Karpas-422 (cell line): Measurements from ENCODE around the gene TUBB3. TPM values are rescaled to one million over a fixed set of nuclear protein-coding genes. Genes with fewer than 3 reads are reported as not detected.

Experiments
- DNase-seq: peaks from one replicate; pipeline ENCODE4 v3.0.0-alpha.2; 2015
- H2AFZ ChIP-seq: fragments of 200-600 bp; sonication (generic); 2 replicates; pipeline ENCODE4 v1.6.1; 2014; ENCODE audit warnings: antibody characterized with exemption, low read length, mixed read lengths
- H3K27ac ChIP-seq: fragments of 200-600 bp; sonication (generic); 2 replicates; pipeline ENCODE4 v1.5.1; 2014; ENCODE audit warnings: mild to moderate bottlenecking, low read length, moderate library complexity
- H3K27me3 ChIP-seq: fragments of 200-600 bp; sonication (generic); 2 replicates; pipeline ENCODE4 v1.6.1; 2014; ENCODE audit warnings: low read length, mixed read lengths
- H3K36me3 ChIP-seq: fragments of 200-600 bp; sonication (generic); 2 replicates; pipeline ENCODE4 v1.6.1; 2014; ENCODE audit warnings: low read length, mixed read lengths; ENCODE audit not compliant: insufficient read depth
- H3K4me1 ChIP-seq: fragments of 200-600 bp; sonication (generic); 2 replicates; pipeline ENCODE4 v1.6.1; 2014; ENCODE audit warnings: mild to moderate bottlenecking, low read length, mixed read lengths
- H3K4me2 ChIP-seq: fragments of 200-600 bp; sonication (generic); 2 replicates; pipeline ENCODE4 v1.6.1; 2014; ENCODE audit warnings: low read length, low read depth, mild to moderate bottlenecking; ENCODE audit not compliant: poor library complexity, severe bottlenecking
- H3K4me3 ChIP-seq: fragments of 200-600 bp; sonication (generic); 2 replicates; pipeline ENCODE4 v1.5.1; 2014; ENCODE audit warnings: mild to moderate bottlenecking, antibody characterized with exemption, low read length, mixed read lengths
- H3K79me2 ChIP-seq: fragments of 200-600 bp; sonication (generic); 2 replicates; pipeline ENCODE4 v1.6.1; 2014; ENCODE audit warnings: mild to moderate bottlenecking, low read length, mixed read lengths
- H3K9ac ChIP-seq: fragments of 200-600 bp; sonication (generic); 2 replicates; pipeline ENCODE4 v1.6.0; 2014; ENCODE audit warnings: low read length
- H3K9me2 ChIP-seq: fragments of 200-600 bp; sonication (generic), shearing (Covaris generic); replicated peaks from 2 replicates; pipeline ENCODE4 v1.6.0; 2014; ENCODE audit warnings: mild to moderate bottlenecking, low read length, moderate library complexity; ENCODE audit not compliant: insufficient read depth
- H3K9me3 ChIP-seq: fragments of 300-700, 200-600 bp; sonication (generic); 2 replicates; pipeline ENCODE4 v1.6.1; 2014; ENCODE audit warnings: low read length, mixed read lengths
- H4K20me1 ChIP-seq: fragments of 200-600 bp; sonication (generic); 2 replicates; pipeline ENCODE4 v1.6.1; 2014; ENCODE audit warnings: mild to moderate bottlenecking, antibody characterized with exemption, low read length, low read depth; ENCODE audit not compliant: insufficient read depth
- total RNA-seq: library from RNA; depleted of rRNA; stranded (reverse); fragments of >200 nt; shearing (Covaris generic); gene quantifications from 2 replicates; pipeline ENCODE4 v1.2.3, GENCODE V29; 2014; ENCODE audit warnings: low replicate concordance

The TUBB3 gene
- total RNA-seq, 1 experiment from 2014 or later = 210 TPM

DNA sequence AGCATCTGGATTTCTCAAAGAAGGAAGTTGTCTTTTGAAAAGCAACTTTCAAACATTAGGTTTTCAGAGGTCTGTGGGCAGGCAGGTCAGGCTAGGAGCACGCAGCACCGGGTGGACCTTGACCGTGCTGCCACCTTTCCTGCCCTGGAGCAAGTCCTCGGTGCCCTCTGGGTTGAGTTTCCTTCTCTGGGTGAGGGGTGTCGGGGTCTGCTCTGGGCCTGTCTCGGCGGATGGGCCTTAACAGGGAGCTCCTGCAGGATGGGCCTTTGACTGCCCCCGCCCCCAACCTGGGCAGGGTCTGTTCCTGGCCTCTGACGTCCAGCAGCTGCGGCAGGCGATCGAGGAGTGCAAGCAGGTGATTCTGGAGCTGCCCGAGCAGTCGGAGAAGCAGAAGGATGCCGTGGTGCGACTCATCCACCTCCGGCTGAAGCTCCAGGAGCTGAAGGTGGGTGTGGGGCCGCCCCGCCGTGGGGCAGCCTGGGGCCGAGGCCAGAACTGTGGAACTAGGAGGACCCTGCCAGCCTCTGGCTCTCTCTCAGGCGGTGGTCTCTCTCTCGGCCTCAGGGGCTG lies 34.2 kb downstream of the TUBB3 start:
- H3K4me3 ChIP-seq = no peak overlapping the region
- H3K27me3 ChIP-seq = no peaks in the 10 kb centered on the region
- peak overlapping the region; percentile 33 for H3K4me2 ChIP-seq
- H3K4me1 ChIP-seq = peaks cover 54% of the 10 kb centered on the region
- peaks cover 28% of the 10 kb centered on the region; the same call in 1 of the 2 replicates for H4K20me1 ChIP-seq
- no peaks in the 10 kb centered on the region for H3K9me2 ChIP-seq
- peak overlapping the region; percentile 95 for H3K27ac ChIP-seq
- peaks cover 47% of the 10 kb centered on the region for H3K79me2 ChIP-seq
- no peak for DNase-seq
- H2AFZ ChIP-seq = no peak overlapping the region
- H3K36me3 ChIP-seq = peaks cover 46% of the 10 kb centered on the region
- H3K9ac ChIP-seq = peak overlapping the region; percentile 56
- H3K9me3 ChIP-seq = no peaks in the 10 kb centered on the region

GRCh38 chr16:89958068-89958467 lies 34.9 kb downstream of the TUBB3 start:
- no peak overlapping the region for H2AFZ ChIP-seq
- no peak overlapping the region for H3K9ac ChIP-seq
- no peaks in the 10 kb centered on the region for H3K9me3 ChIP-seq
- peaks cover 31% of the 10 kb centered on the region; the same call in 1 of the 2 replicates for H4K20me1 ChIP-seq
- no peaks in the 10 kb centered on the region for H3K27me3 ChIP-seq
- peak overlapping the region; percentile 95 for H3K27ac ChIP-seq
- peaks cover 47% of the 10 kb centered on the region for H3K4me1 ChIP-seq
- H3K9me2 ChIP-seq = no peaks in the 10 kb centered on the region
- peak; percentile 82 for DNase-seq
- no peak overlapping the region for H3K4me3 ChIP-seq
- H3K4me2 ChIP-seq = no peak overlapping the region
- H3K36me3 ChIP-seq = peaks cover 46% of the 10 kb centered on the region
- H3K79me2 ChIP-seq = peaks cover 40% of the 10 kb centered on the region

GRCh38 chr16:89958596-89958995 lies 35.5 kb downstream of the TUBB3 start:
- Histone ChIP-seq H2AFZ (no peak overlapping the region), H3K9ac (no peak overlapping the region), H3K4me1 (peaks cover 41% of the 10 kb centered on the region), H3K27me3 (no peaks in the 10 kb centered on the region), H3K4me3 (no peak overlapping the region), H3K27ac (peak overlapping the region; percentile 95; the same call in 1 of the 2 replicates), H3K9me2 (no peaks in the 10 kb centered on the region), H3K36me3 (peaks cover 46% of the 10 kb centered on the region), H4K20me1 (peaks cover 32% of the 10 kb centered on the region; the same call in 1 of the 2 replicates), H3K9me3 (no peaks in the 10 kb centered on the region), H3K4me2 (no peak overlapping the region), H3K79me2 (peaks cover 35% of the 10 kb centered on the region)
- DNase-seq = no peak

DNA sequence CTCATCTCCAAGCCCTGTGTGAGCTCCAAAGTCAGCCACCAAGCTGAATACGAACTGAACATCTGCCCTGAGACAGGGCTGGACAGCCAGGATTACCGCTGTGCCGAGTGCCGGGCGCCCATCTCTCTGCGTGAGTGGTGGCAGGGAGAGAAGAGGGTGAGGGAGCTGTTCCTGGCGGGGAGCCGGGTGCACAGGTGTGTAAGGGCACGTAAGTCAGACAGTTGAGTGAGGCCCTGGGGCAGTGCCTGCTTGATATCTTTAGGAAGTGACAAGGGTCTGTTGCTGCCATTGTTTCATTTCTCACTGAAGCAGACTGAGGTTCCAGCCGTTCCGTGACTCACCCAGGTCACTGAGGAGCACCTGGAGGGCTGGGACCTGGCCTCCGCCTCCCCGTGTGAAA lies 37.8 kb downstream of the TUBB3 start:
- Histone ChIP-seq H3K9ac (no peak overlapping the region), H3K4me3 (no peak overlapping the region), H3K27ac (no peak overlapping the region), H3K9me2 (no peaks in the 10 kb centered on the region), H3K9me3 (no peaks in the 10 kb centered on the region), H3K79me2 (peaks cover 22% of the 10 kb centered on the region), H3K4me2 (no peak overlapping the region), H4K20me1 (peaks cover 32% of the 10 kb centered on the region; the same call in 1 of the 2 replicates), H3K36me3 (peaks cover 39% of the 10 kb centered on the region), H3K4me1 (peaks cover 18% of the 10 kb centered on the region), H3K27me3 (no peaks in the 10 kb centered on the region), H2AFZ (no peak overlapping the region)
- DNase-seq = no peak

- H3K9me2 ChIP-seq = no peaks in the 10 kb centered on the region
- no peaks in the 10 kb centered on the region for H3K9me3 ChIP-seq
- no peaks in the 10 kb centered on the region for H3K27me3 ChIP-seq
- no peak overlapping the region for H3K27ac ChIP-seq
- no peak for DNase-seq
- peaks cover 37% of the 10 kb centered on the region for H3K36me3 ChIP-seq
- H3K4me1 ChIP-seq = peaks cover 8% of the 10 kb centered on the region
- peaks cover 21% of the 10 kb centered on the region for H3K79me2 ChIP-seq
- peaks cover 32% of the 10 kb centered on the region; the same call in 1 of the 2 replicates for H4K20me1 ChIP-seq
- no peak overlapping the region for H3K9ac ChIP-seq
- H3K4me2 ChIP-seq = no peak overlapping the region
- no peak overlapping the region for H3K4me3 ChIP-seq
- H2AFZ ChIP-seq = no peak overlapping the region
These were observed 38.8 kb downstream of the TUBB3 start for GRCh38 chr16:89961920-89962319.

GRCh38 chr16:89962754-89963498 lies 39.8 kb downstream of the TUBB3 start:
- H3K9me2 ChIP-seq = no peaks in the 10 kb centered on the region
- H2AFZ ChIP-seq = no peak overlapping the region
- H3K36me3 ChIP-seq = peaks cover 31% of the 10 kb centered on the region
- no peak overlapping the region for H3K27ac ChIP-seq
- no peak for DNase-seq
- H3K4me2 ChIP-seq = no peak overlapping the region
- H3K27me3 ChIP-seq = no peaks in the 10 kb centered on the region
- no peaks in the 10 kb centered on the region for H3K9me3 ChIP-seq
- no peak overlapping the region for H3K4me3 ChIP-seq
- H4K20me1 ChIP-seq = peaks cover 32% of the 10 kb centered on the region; the same call in 1 of the 2 replicates
- no peaks in the 10 kb centered on the region for H3K4me1 ChIP-seq
- H3K9ac ChIP-seq = no peak overlapping the region
- H3K79me2 ChIP-seq = peaks cover 11% of the 10 kb centered on the region

DNA sequence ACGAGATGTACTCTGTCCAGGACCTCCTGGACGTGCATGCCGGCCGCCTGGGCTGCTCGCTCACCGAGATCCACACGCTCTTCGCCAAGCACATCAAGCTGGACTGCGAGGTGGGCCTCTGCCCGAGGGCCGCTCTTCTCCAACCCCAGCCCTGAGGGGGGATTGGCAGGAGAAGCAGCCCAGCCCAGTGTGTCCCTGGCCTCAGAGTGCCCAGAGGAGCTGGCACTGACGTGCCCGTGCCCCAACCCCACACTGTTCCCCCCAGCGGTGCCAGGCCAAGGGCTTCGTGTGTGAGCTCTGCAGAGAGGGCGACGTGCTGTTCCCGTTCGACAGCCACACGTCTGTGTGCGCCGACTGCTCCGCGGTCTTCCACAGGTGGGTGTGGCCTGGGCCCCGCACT lies 41.1 kb downstream of the TUBB3 start:
- Histone ChIP-seq H3K9me2 (no peaks in the 10 kb centered on the region), H3K9me3 (no peaks in the 10 kb centered on the region), H3K4me1 (peaks cover 6% of the 10 kb centered on the region), H4K20me1 (peaks cover 24% of the 10 kb centered on the region; the same call in 1 of the 2 replicates), H3K27ac (no peak overlapping the region), H3K4me2 (no peak overlapping the region), H3K27me3 (no peaks in the 10 kb centered on the region), H3K79me2 (no peaks in the 10 kb centered on the region), H3K4me3 (no peak overlapping the region), H3K36me3 (peaks cover 18% of the 10 kb centered on the region), H2AFZ (no peak overlapping the region), H3K9ac (no peak overlapping the region)
- no peak for DNase-seq

DNA sequence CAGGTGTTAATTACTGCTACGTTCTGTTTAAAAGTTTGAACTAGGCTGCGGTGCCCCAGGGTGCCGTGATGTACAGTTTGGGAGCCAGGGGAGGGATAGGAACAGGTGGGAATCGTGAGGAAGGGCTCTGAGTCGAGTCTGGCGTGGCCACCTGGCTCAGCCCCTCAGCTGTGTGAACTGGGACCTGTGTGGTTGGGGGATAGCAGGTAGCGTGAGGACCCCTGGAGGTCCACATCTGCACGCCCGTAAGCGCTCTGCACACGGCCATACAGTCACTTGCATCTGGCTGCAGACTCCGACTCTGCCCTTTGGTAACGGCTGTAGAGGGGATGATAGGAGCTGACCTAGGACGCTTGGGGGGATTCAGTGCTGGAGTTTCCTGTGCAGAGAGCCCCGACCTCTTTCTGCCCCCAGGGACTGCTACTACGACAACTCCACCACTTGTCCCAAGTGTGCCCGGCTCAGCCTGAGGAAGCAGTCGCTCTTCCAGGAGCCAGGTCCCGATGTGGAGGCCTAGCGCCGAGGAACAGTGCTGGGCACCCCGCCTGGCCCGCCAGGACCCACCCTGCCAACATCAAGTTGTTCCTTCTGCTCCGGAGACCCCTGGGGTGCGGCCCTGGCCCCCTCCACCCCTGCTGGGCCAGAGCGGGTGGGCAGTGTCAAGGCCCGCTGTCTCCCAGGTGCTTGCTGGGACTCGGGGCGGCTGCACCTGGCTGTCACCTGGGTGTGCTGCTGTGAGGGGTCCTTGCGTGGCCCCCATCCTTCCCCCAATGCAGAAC lies 42.5 kb downstream of the TUBB3 start:
- Histone ChIP-seq H3K36me3 (peaks cover 17% of the 10 kb centered on the region), H3K4me1 (peaks cover 17% of the 10 kb centered on the region), H3K4me2 (no peak overlapping the region), H3K27me3 (no peaks in the 10 kb centered on the region), H3K9ac (no peak overlapping the region), H2AFZ (no peak overlapping the region), H3K27ac (no peak overlapping the region), H3K4me3 (no peak overlapping the region), H4K20me1 (peaks cover 14% of the 10 kb centered on the region; the same call in 1 of the 2 replicates), H3K9me2 (no peaks in the 10 kb centered on the region), H3K79me2 (no peaks in the 10 kb centered on the region), H3K9me3 (no peaks in the 10 kb centered on the region)
- DNase-seq = no peak
